ENCODE data around the gene P3R3URF. TPM values are rescaled to one million over a fixed set of nuclear protein-coding genes. Genes with fewer than 3 reads are reported as not detected.

P3R3URF gene
- total and polyA plus RNA-seq, 2 donors (not counting 3 experiments of a cell fraction or from before 2014, with no cell fraction given): not detected

DNA sequence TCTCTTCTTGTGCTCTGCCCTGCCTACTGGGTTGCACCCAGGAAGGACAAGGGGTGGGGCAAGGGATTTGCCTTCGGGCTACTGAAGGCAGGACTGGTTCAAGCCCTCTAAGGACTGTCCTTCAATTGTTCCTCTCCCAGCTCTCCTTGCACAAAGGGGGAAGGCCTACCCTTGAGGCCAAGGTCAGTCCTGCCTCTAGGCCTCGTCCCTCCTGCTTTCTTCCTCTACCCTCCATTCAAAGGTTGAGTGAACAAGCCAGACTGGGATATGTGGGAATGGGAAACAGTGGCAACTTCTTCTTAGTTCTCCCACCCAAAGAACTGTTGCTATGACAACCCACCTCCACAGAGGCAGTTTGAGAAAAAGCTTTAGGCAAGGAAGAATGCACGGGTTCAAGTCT, 29.5 kb upstream of the P3R3URF start:
- POLR2A ChIA-PET: no interaction called here
- Histone ChIP-seq H3K27ac (ENCODE audit: insufficient read depth, low read depth, low read length) (no peak overlapping the region), H3K4me2 (ENCODE audit: insufficient read depth, low read length) (no peak overlapping the region), H3K27me3 (ENCODE audit: control insufficient read depth in 2 of 2, insufficient read depth in 2 of 2, low read length in 2 of 2) (no peaks in the 10 kb centered on the region), H3K4me1 (ENCODE audit: control insufficient read depth, extremely low read depth, insufficient read depth, low read length) (peaks cover 8% of the 10 kb centered on the region), H2AFZ (ENCODE audit: low read depth, low read length) (no peak overlapping the region), H4K20me1 (replicated peaks; ENCODE audit: control insufficient read depth, extremely low read depth, insufficient read depth, low read length) (no peaks in the 10 kb centered on the region), H3K36me3 (ENCODE audit: control insufficient read depth in 2 of 2, extremely low read depth in 1 of 2, insufficient read depth in 2 of 2, low read length in 2 of 2) (no peaks in the 10 kb centered on the region), H3K4me3 (replicated peaks in 1 of 3; ENCODE audit: insufficient read depth in 1 of 3, low read depth in 1 of 3, low read length in 3 of 3) (no peak overlapping the region), H3K9ac (replicated peaks; ENCODE audit: extremely low read depth, insufficient read depth, low read length) (no peak overlapping the region), H3K9me1 (replicated peaks; ENCODE audit: control insufficient read depth, extremely low read depth, insufficient read depth, low read length) (no peaks in the 10 kb centered on the region), H3K9me3 (replicated peaks; ENCODE audit: control insufficient read depth, insufficient read depth, low read length) (no peaks in the 10 kb centered on the region), H3K79me2 (ENCODE audit: control insufficient read depth, insufficient read depth, low read length) (no peaks in the 10 kb centered on the region)
- no peak for DNase-seq (ENCODE audit: low read depth, low spot score)
- FAIRE-seq: no peak
- intact Hi-C loops (cut with micrococcal nuclease) (no loop called here), dilution Hi-C loops (cut with MboI; ENCODE audit: extremely low pct_ligation_motif_present, low sequenced_read_pairs) (no loop called here)
- no TSS peak for BruUV-seq (replicated peaks)
- CTCF ChIA-PET: interaction anchor here (2.0 kb wide), 1 partner anchor 18 kb away, joined by 7 read pairs; no protein-coding TSS in a partner anchor
- TF ChIP-seq EZH2 (IDR thresholded peaks at IDR 0.05; ENCODE audit: borderline replicate concordance, low read depth, low read length, severe bottlenecking) (no peak), FOS (IDR thresholded peaks at IDR 0.05; ENCODE audit: borderline replicate concordance, insufficient read depth, low read length) (no peak), CTCF (IDR thresholded peaks at IDR 0.05; ENCODE audit: extremely low read depth in 1 of 2, insufficient read depth in 1 of 2, low read depth in 1 of 2, low read length in 2 of 2) (no peak), MYC (IDR thresholded peaks at IDR 0.05; ENCODE audit: low read depth, low read length) (no peak), JUN (IDR thresholded peaks at IDR 0.05; ENCODE audit: borderline replicate concordance, insufficient read depth, insufficient read length, low read depth) (no peak), POLR2AphosphoS5 (IDR thresholded peaks at IDR 0.05; ENCODE audit: insufficient read depth, low read depth, low read length) (no peak)
- TF ChIP-seq, protein P1, sequence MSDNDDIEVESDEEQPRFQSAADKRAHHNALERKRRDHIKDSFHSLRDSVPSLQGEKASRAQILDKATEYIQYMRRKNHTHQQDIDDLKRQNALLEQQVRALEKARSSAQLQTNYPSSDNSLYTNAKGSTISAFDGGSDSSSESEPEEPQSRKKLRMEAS (IDR thresholded peaks at IDR 0.05; ENCODE audit: insufficient read depth, insufficient read length): no peak
